ENCODE measurements around the gene MED6.

Gene MED6

GRCh38 chr14:70611216-70611615 lies 10.8 kb upstream of the MED6 start:
- no peak for DNase-seq (ENCODE audit: extremely low spot score)
- no peak for TF ChIP-seq CTCF (IDR thresholded peaks at IDR 0.05; ENCODE audit: control extremely low read depth, extremely low read depth, low read depth, missing control alignments)
- ChIA-PET POLR2A (no interaction called here), CTCF (no interaction called here)

- TF ChIP-seq CTCF (IDR thresholded peaks at IDR 0.05; ENCODE audit: control extremely low read depth, extremely low read depth, low read depth, missing control alignments): no peak
- peak; percentile 42 for DNase-seq (ENCODE audit: extremely low spot score)
- CTCF ChIA-PET: interaction anchor here (0.8 to 1.9 kb wide), 6 partner anchors 12 to 215 kb away, joined by 3 to 6 read pairs (median 4); partner anchors contain the start of gene MAP3K9
- POLR2A ChIA-PET: no interaction called here
Measured at GRCh38 chr14:70602254-70602653, 1.8 kb upstream of the MED6 start.

- ChIA-PET CTCF (interaction anchor here (1.2 to 1.9 kb wide), 4 partner anchors 21 to 216 kb away, joined by 3 to 5 read pairs (median 4); partner anchors contain the start of gene MAP3K9), POLR2A (no interaction called here)
- TF ChIP-seq CTCF (IDR thresholded peaks at IDR 0.05; ENCODE audit: control extremely low read depth, extremely low read depth, low read depth, missing control alignments): no peak
- no peak for DNase-seq (ENCODE audit: extremely low spot score)
Measured at GRCh38 chr14:70601162-70601561, 707 bp upstream of the MED6 start.

GRCh38 chr14:70599345-70599744 lies 1.1 kb downstream of the MED6 start:
- POLR2A ChIA-PET: no interaction called here
- CTCF ChIA-PET: interaction anchor here (1.0 to 2.1 kb wide), 3 partner anchors 10 to 210 kb away, joined by 3 to 11 read pairs (median 3); partner anchors contain the start of gene MAP3K9
- DNase-seq (ENCODE audit: extremely low spot score): no peak
- no peak for TF ChIP-seq CTCF (IDR thresholded peaks at IDR 0.05; ENCODE audit: control extremely low read depth, extremely low read depth, low read depth, missing control alignments)

- ChIA-PET CTCF (interaction anchor here (1.2 to 1.6 kb wide), 2 partner anchors 212 to 220 kb away, joined by 3 read pairs; partner anchors contain the start of gene MAP3K9), POLR2A (interaction anchor here (0.7 kb wide), 1 partner anchor 900 kb away, joined by 3 read pairs; no protein-coding TSS in a partner anchor)
Measured at GRCh38 chr14:70597731-70598130, 2.7 kb downstream of the MED6 start.

GRCh38 chr14:70595443-70596185 lies 4.8 kb downstream of the MED6 start:
- ChIA-PET POLR2A (no interaction called here), CTCF (interaction anchor here (0.7 to 2.9 kb wide), 2 partner anchors 27 to 222 kb away, joined by 4 to 6 read pairs; no protein-coding TSS in a partner anchor)
- DNase-seq (ENCODE audit: extremely low spot score): no peak

More at GRCh38 chr14:70597731-70598130, 2.7 kb downstream of the MED6 start:
- no peak for DNase-seq (ENCODE audit: extremely low spot score)
- TF ChIP-seq CTCF (IDR thresholded peaks at IDR 0.05; ENCODE audit: control extremely low read depth, extremely low read depth, low read depth, missing control alignments): no peak

More at GRCh38 chr14:70595443-70596185, 4.8 kb downstream of the MED6 start:
- TF ChIP-seq CTCF (IDR thresholded peaks at IDR 0.05; ENCODE audit: control extremely low read depth, extremely low read depth, low read depth, missing control alignments): no peak

All from GM10248 (cell line).